ENCODE results near the gene C2CD4A.
A peak's percentile ranks its signal among the peaks of the same experiment; 100 is the strongest.

The C2CD4A gene

DNA sequence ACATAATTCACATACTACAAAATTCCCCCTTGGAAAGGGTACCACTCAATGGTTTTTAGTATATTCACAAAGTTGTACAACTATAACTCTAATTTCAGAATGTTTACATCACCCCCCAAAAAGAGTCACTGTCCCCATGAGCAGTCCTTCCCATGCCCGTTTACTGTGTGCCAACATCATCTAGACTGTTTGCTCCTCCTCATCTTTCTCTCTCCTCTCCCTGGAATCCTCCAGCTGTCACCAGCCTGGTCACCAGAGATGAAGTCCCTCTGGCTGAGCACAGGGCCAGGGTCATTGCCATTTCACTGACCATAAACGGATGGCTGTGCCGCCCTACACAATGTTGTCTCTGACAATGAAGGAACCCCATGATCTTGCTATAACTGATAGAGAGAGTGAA lies 53.1 kb downstream of the C2CD4A start:
- Histone ChIP-seq H3K4me3 (no peak overlapping the region), H3K27ac (peak overlapping the region in 14 of 21 experiments; percentile 12 to 87 (median 58))
